Panc1 (cell line): ENCODE measurements around the gene MEGF11. TPM values are rescaled to one million over a fixed set of nuclear protein-coding genes. Genes with fewer than 3 reads are reported as not detected.

ENCODE experiments used
- ATAC-seq: fragments of 200-7000 bp; cut with Tn5 transposase; 2 replicates; pipeline ENCODE4 v1.9.1; 2020; ENCODE audit warnings: mild to moderate bottlenecking, moderate library complexity
- BruUV-seq: library from RNA; stranded (reverse); fragments of 400-500 nt; replicated peaks from 2 replicates; lab custom pipeline; 2021; lab: Mats Ljungman, UMichigan
- CTCF ChIA-PET: fragments of 300-600 bp; sonication (Branson Sonifier 250); formaldehyde crosslinking; loops from one replicate; lab custom pipeline; 2022; ENCODE audit warnings: antibody characterized with exemption; lab: Charles Lee
- POLR2A ChIA-PET: fragments of 300-600 bp; sonication (Branson Sonifier 250); formaldehyde crosslinking; loops from one replicate; lab custom pipeline; 2022; ENCODE audit warnings: antibody characterized with exemption; lab: Charles Lee
- DNase-seq: peaks from one replicate; pipeline ENCODE4 v3.0.0-alpha.2; 2010; ENCODE audit warnings: low read depth, low spot score
- H3K27ac ChIP-seq: 2 replicates; pipeline ENCODE4 v1.5.1; 2011; ENCODE audit warnings: mild to moderate bottlenecking, low read length, inconsistent platforms
- H3K27me3 ChIP-seq: fragments of 200-500 bp; sonication (Bioruptor generic); 2 replicates; pipeline ENCODE4 v1.6.0; 2014; ENCODE audit warnings: low read length, inconsistent platforms; ENCODE audit not compliant: control insufficient read depth, insufficient read depth
- H3K36me3 ChIP-seq: fragments of 200-500 bp; sonication (Bioruptor generic); 2 replicates; pipeline ENCODE4 v1.5.1; 2014; ENCODE audit warnings: inconsistent platforms, mild to moderate bottlenecking, low read length, moderate library complexity; ENCODE audit not compliant: control insufficient read depth, insufficient read depth
- H3K4me1 ChIP-seq: 2 replicates; pipeline ENCODE4 v1.5.1; 2011; ENCODE audit warnings: inconsistent platforms, mild to moderate bottlenecking, low read length, moderate library complexity; ENCODE audit not compliant: control insufficient read depth, insufficient read depth
- H3K4me3 ChIP-seq, 2 experiments: 2 replicates each; pipeline ENCODE4 v1.5.1; 2011 to 2012; ENCODE audit warnings: low read depth in 2 of 2, low read length in 2 of 2, mild to moderate bottlenecking in 2 of 2, inconsistent platforms in 1 of 2, moderate library complexity in 1 of 2
- H3K9me3 ChIP-seq: fragments of 200-500 bp; sonication (Bioruptor generic); 2 replicates; pipeline ENCODE4 v1.5.1; 2014; ENCODE audit warnings: low read depth, mild to moderate bottlenecking, inconsistent platforms, low read length, moderate library complexity; ENCODE audit not compliant: control insufficient read depth, insufficient read depth
- POLR2AphosphoS5 ChIP-seq: IDR thresholded peaks from 2 replicates; pipeline ENCODE4 v1.6.1; 2012; ENCODE audit warnings: mild to moderate bottlenecking, low read depth, low read length, moderate library complexity
- REST ChIP-seq, 2 experiments: IDR thresholded peaks; 2 replicates each; pipeline ENCODE4 v1.6.1; 2011 to 2012; ENCODE audit warnings: low read depth in 2 of 2, control low read depth in 1 of 2, low read length in 1 of 2, mild to moderate bottlenecking in 1 of 2, moderate library complexity in 1 of 2; ENCODE audit not compliant: insufficient read depth in 1 of 2
- SIN3A ChIP-seq: IDR thresholded peaks from 2 replicates; pipeline ENCODE4 v1.6.1; 2012; ENCODE audit warnings: low read depth, mild to moderate bottlenecking, low read length, moderate library complexity, borderline replicate concordance; ENCODE audit not compliant: insufficient read depth
- TCF7L2 ChIP-seq: IDR thresholded peaks from 2 replicates; pipeline ENCODE4 v1.6.1; 2011; ENCODE audit warnings: mild to moderate bottlenecking, low read depth, low read length, inconsistent platforms
- in situ Hi-C: cut with HindIII; loops from 2 replicates; pipeline ENCODE4 v1.10.0; 2016; ENCODE audit warnings: low sequenced_read_pairs, low pct_unique_long_range_greater_than_20kb
- intact Hi-C: fragments of 100-400 bp; cut with micrococcal nuclease; formaldehyde crosslinking; loops from one replicate; pipeline ENCODE4 v1.10.0; 2022; ENCODE audit not compliant: unreplicated experiment
- total RNA-seq: library from RNA; stranded (reverse); gene quantifications from one replicate; pipeline ENCODE4 v1.2.1, GENCODE V29; 2021; ENCODE audit not compliant: unreplicated experiment
- TF ChIP-seq, protein P1 (sequence below): fragments of 450-650 bp; IDR thresholded peaks from 2 replicates; pipeline ENCODE4 v1.5.1; 2017; ENCODE audit warnings: mild to moderate bottlenecking

MEGF11 gene
- total RNA-seq, 1 experiment from 2014 or later: 0.95 TPM

GRCh38 chr15:66224946-66225345 is 28.6 kb downstream of the MEGF11 start:
- POLR2A ChIA-PET: no interaction called here
- BruUV-seq: no TSS peak

GRCh38 chr15:66222273-66223198 is 31.0 kb downstream of the MEGF11 start:
- no peak for ATAC-seq
- in situ Hi-C loops: no loop called here
- H3K9me3 ChIP-seq: no peaks in the 10 kb centered on the region
- no peaks in the 10 kb centered on the region for H3K27me3 ChIP-seq
- no TSS peak for BruUV-seq
- ChIA-PET POLR2A (no interaction called here), CTCF (no interaction called here)
- H3K27ac ChIP-seq: no peak overlapping the region
- intact Hi-C loops: no loop called here
- TF ChIP-seq REST (IDR thresholded peaks at IDR 0.05; ENCODE audit: insufficient read depth in 1 of 2, low read depth in 2 of 2, low read length in 1 of 2) (no peak), SIN3A (no peak), TCF7L2 (no peak), POLR2AphosphoS5 (no peak)
- TF ChIP-seq, protein P1, sequence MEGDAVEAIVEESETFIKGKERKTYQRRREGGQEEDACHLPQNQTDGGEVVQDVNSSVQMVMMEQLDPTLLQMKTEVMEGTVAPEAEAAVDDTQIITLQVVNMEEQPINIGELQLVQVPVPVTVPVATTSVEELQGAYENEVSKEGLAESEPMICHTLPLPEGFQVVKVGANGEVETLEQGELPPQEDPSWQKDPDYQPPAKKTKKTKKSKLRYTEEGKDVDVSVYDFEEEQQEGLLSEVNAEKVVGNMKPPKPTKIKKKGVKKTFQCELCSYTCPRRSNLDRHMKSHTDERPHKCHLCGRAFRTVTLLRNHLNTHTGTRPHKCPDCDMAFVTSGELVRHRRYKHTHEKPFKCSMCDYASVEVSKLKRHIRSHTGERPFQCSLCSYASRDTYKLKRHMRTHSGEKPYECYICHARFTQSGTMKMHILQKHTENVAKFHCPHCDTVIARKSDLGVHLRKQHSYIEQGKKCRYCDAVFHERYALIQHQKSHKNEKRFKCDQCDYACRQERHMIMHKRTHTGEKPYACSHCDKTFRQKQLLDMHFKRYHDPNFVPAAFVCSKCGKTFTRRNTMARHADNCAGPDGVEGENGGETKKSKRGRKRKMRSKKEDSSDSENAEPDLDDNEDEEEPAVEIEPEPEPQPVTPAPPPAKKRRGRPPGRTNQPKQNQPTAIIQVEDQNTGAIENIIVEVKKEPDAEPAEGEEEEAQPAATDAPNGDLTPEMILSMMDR: no peak
- no peaks in the 10 kb centered on the region for H3K36me3 ChIP-seq
- DNase-seq: no peak
- H3K4me1 ChIP-seq: no peaks in the 10 kb centered on the region
- H3K4me3 ChIP-seq: no peak overlapping the region

More at GRCh38 chr15:66224946-66225345, 28.6 kb downstream of the MEGF11 start:
- Histone ChIP-seq H3K4me3 (no peak overlapping the region), H3K4me1 (no peaks in the 10 kb centered on the region), H3K27me3 (no peaks in the 10 kb centered on the region), H3K27ac (no peak overlapping the region), H3K36me3 (no peaks in the 10 kb centered on the region), H3K9me3 (no peaks in the 10 kb centered on the region)
- in situ Hi-C loops: no loop called here
- CTCF ChIA-PET: no interaction called here
- intact Hi-C loops: no loop called here
- ATAC-seq: no peak
- no peak for DNase-seq
- TF ChIP-seq SIN3A (no peak), REST (IDR thresholded peaks at IDR 0.05; ENCODE audit: insufficient read depth in 1 of 2, low read depth in 2 of 2, low read length in 1 of 2) (no peak), POLR2AphosphoS5 (no peak), TCF7L2 (no peak)
- TF ChIP-seq, protein P1: no peak
